A549 treated with Hydrocortisone at 1 μM for 4 hours (cell line): Measurements from ENCODE around the gene LRRC8B. TPM values are rescaled to one million over a fixed set of nuclear protein-coding genes. Genes with fewer than 3 reads are reported as not detected.

ENCODE experiments used
- total RNA-seq: library from RNA; stranded (reverse); fragments of 200-300 nt; extraction: Qiagen RNA extraction; gene quantifications from 5 replicates; pipeline ENCODE4 v1.2.3, GENCODE V29; 2022

LRRC8B gene
- total RNA-seq = 2.6 to 4.5 TPM (median 3.8 TPM) in 5 replicates

DNA sequence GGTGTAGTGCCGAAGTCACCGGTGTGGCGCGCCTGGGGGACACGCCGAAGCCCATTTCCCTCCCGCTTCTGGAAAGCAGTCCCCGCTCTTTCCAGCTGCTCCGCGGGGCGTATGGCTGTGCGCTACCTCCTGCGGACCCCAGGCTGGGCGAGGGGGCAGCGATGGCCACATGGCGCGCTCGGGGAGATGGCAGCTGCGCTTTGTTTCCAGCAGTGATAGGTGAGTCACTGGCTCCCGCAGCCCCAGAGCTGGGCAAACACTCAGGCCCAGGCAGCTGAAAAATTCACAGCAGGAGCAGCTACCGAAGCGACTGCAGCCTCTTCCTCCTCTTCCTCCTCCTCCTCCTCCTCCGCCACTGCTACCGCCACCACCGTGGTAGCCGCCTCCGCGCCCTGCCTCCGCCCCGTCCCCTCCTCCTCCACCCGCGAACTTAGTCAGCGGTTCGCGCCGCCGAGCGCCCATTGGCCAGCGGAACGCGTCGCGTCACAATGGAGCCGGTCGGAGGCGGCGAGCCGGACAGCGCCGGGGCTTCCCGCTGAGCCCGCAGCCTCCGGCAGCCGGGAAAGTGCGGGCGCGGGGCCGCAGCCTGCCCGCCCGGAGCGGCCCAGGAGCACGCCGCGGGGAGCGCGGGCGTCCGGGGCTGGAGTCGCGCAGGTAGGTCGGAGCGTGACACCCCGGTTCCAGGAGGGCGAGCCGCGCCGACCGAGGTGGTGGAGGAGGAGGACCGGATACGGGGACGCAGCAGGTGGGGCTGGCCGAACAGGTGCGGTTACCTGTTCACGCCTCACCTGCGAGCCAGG lies at the start of gene LRRC8B:
LRRC8B (plus strand) TSS at position 461 of the 800 bp plus-strand sequence. CDS start 57,822 bp downstream, outside the sequence.

DNA sequence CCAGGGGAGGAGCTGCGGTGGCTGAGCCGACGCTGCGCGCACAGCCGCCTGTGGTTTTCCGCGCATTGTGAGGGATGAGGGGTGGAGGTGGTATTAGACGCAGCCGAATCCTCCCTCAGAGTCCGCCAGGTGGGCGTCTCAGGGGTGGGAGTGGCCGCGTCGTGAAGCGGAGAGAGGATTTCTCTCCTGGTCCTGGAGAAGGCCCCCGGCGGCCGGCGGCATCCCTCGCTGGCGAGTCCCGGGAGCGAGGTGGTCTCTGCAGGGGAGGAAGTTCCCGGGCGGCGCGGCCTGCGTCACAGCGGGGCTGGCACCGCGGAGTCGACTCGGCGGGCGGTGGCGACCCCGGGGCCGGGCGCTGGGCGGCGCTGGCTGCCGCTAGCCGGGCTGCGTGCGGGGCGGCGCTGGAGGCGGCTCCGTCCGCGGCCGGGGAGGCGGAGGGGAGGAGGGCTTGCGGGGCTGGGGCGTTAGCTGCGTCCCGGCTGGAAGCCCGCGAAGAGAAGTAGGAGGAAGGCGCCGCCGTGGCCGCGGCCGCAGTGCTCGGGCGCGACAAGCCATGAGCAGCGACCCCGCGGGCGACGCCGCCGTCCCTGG lies 108.1 kb downstream of the LRRC8B start, which contains the start of gene LRRC8C:
LRRC8C (plus strand) TSS at position 464 of the 591 bp plus-strand sequence. CDS start 53,354 bp downstream, outside the sequence.

Other genes with a start within 250 kb of the LRRC8B start
- not detected in 5 replicates for gene GBP6, start 160.8 kb upstream of the LRRC8B start, total RNA-seq
- 7.8 to 11.6 TPM (median 10.3 TPM) in 5 replicates for gene LRRC8C, start 108.3 kb downstream of the LRRC8B start, total RNA-seq